H1 (cell line): Measurements from ENCODE around the gene MUSTN1.

ENCODE experiments used
- CEBPB ChIP-seq: IDR thresholded peaks from 2 replicates; pipeline ENCODE4 v1.6.1; 2012; ENCODE audit warnings: low read depth, low read length
- GTF2F1 ChIP-seq: IDR thresholded peaks from 2 replicates; pipeline ENCODE4 v1.6.1; 2012; ENCODE audit warnings: low read depth, low read length, improper control_type of control experiment, borderline replicate concordance
- POLR2A ChIP-seq, 2 experiments: IDR thresholded peaks; 1 replicate in 1 of 2; 2 replicates in 1 of 2; pipeline ENCODE4 v1.6.1; 2011; ENCODE audit warnings: low read depth in 2 of 2, low read length in 2 of 2, mild to moderate bottlenecking in 2 of 2; ENCODE audit errors: control extremely low read depth in 1 of 2
- RFX5 ChIP-seq: IDR thresholded peaks from 2 replicates; pipeline ENCODE4 v1.6.1; 2011; ENCODE audit warnings: low read depth, low read length, improper control_type of control experiment, borderline replicate concordance
- SP1 ChIP-seq: IDR thresholded peaks from 2 replicates; pipeline ENCODE4 v1.6.1; 2011; ENCODE audit warnings: low read depth, low read length
- TAF1 ChIP-seq: IDR thresholded peaks from 2 replicates; pipeline ENCODE4 v1.6.1; 2011; ENCODE audit warnings: mild to moderate bottlenecking, low read depth, low read length
- YY1 ChIP-seq: IDR thresholded peaks from 2 replicates; pipeline ENCODE4 v1.6.1; 2011; ENCODE audit warnings: low read depth, mild to moderate bottlenecking, low read length
- TF ChIP-seq, protein P1 (sequence below): IDR thresholded peaks from 2 replicates; pipeline ENCODE4 v1.6.1; 2012; ENCODE audit warnings: inconsistent platforms
- TF ChIP-seq, protein P2 (sequence below), 3 experiments: IDR thresholded peaks; 1 replicate in 2 of 3; 2 replicates in 1 of 3; pipeline versions ENCODE4 v1.5.1 to v1.6.1; 2011; ENCODE audit warnings: low read length in 3 of 3, mild to moderate bottlenecking in 3 of 3, inconsistent platforms in 2 of 3, low read depth in 1 of 3, moderate library complexity in 1 of 3; ENCODE audit not compliant: insufficient read depth in 1 of 3; ENCODE audit errors: control extremely low read depth in 1 of 3

- TF ChIP-seq POLR2A (IDR thresholded peaks at IDR 0.05; ENCODE audit: control extremely low read depth in 1 of 2, low read depth in 2 of 2, low read length in 2 of 2), result no peak
- TF ChIP-seq RFX5, result no peak
- TF ChIP-seq, protein P1, sequence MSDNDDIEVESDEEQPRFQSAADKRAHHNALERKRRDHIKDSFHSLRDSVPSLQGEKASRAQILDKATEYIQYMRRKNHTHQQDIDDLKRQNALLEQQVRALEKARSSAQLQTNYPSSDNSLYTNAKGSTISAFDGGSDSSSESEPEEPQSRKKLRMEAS, result no peak
- TF ChIP-seq TAF1, result no peak
- TF ChIP-seq, protein P2, sequence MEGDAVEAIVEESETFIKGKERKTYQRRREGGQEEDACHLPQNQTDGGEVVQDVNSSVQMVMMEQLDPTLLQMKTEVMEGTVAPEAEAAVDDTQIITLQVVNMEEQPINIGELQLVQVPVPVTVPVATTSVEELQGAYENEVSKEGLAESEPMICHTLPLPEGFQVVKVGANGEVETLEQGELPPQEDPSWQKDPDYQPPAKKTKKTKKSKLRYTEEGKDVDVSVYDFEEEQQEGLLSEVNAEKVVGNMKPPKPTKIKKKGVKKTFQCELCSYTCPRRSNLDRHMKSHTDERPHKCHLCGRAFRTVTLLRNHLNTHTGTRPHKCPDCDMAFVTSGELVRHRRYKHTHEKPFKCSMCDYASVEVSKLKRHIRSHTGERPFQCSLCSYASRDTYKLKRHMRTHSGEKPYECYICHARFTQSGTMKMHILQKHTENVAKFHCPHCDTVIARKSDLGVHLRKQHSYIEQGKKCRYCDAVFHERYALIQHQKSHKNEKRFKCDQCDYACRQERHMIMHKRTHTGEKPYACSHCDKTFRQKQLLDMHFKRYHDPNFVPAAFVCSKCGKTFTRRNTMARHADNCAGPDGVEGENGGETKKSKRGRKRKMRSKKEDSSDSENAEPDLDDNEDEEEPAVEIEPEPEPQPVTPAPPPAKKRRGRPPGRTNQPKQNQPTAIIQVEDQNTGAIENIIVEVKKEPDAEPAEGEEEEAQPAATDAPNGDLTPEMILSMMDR (IDR thresholded peaks at IDR 0.05; ENCODE audit: control extremely low read depth in 1 of 3, insufficient read depth in 1 of 3, low read depth in 1 of 3, low read length in 3 of 3), result no peak
- TF ChIP-seq CEBPB, result no peak
- TF ChIP-seq YY1, result no peak
- TF ChIP-seq SP1, result no peak
- no peak for TF ChIP-seq GTF2F1
Measured at GRCh38 chr3:52877085-52877484, 42.3 kb upstream of the MUSTN1 start.
